Parathyroid adenoma (tissue), 2 donors: Measurements from ENCODE around the gene TTF2.

ENCODE experiments used
- H2AFZ ChIP-seq: fragments of 300-600 bp; sonication (generic); one replicate; pipeline ENCODE4 v1.7.0; 2017; ENCODE audit warnings: antibody characterized with exemption, mild to moderate bottlenecking
- H3K27ac ChIP-seq: fragments of 300-600 bp; sonication (generic); one replicate; pipeline ENCODE4 v1.7.0; 2017
- H3K27me3 ChIP-seq: fragments of 300-600 bp; sonication (generic); one replicate; pipeline ENCODE4 v1.7.0; 2017; ENCODE audit warnings: low read length; ENCODE audit not compliant: control insufficient read depth, insufficient read depth
- H3K36me3 ChIP-seq: fragments of 300-600 bp; sonication (generic); one replicate; pipeline ENCODE4 v1.7.0; 2017; ENCODE audit warnings: low read length; ENCODE audit not compliant: control insufficient read depth, insufficient read depth
- H3K4me1 ChIP-seq: fragments of 300-600 bp; sonication (generic); one replicate; pipeline ENCODE4 v1.7.0; 2017; ENCODE audit warnings: control low read depth
- H3K4me2 ChIP-seq: fragments of 300-600 bp; sonication (generic); one replicate; pipeline ENCODE4 v1.7.0; 2017; ENCODE audit warnings: low read length
- H3K4me3 ChIP-seq: fragments of 300-600 bp; sonication (generic); one replicate; pipeline ENCODE4 v1.7.0; 2017; ENCODE audit warnings: low read depth, low read length
- H3K79me2 ChIP-seq: fragments of 300-600 bp; sonication (generic); one replicate; pipeline ENCODE4 v1.7.0; 2017; ENCODE audit warnings: control low read depth
- H3K9ac ChIP-seq: fragments of 300-600 bp; sonication (generic); one replicate; pipeline ENCODE4 v1.7.0; 2017; ENCODE audit warnings: mild to moderate bottlenecking
- H3K9me3 ChIP-seq: fragments of 300-600 bp; sonication (generic); one replicate; pipeline ENCODE4 v1.7.0; 2017; ENCODE audit warnings: low read length; ENCODE audit not compliant: control insufficient read depth
- TF ChIP-seq, protein P1 (sequence below): fragments of 300-600 bp; sonication (generic); IDR thresholded peaks from one replicate; pipeline ENCODE4 v1.7.0; 2017; ENCODE audit warnings: antibody characterized with exemption, mild to moderate bottlenecking
- donor health status: primary hyperparathyroidism.

The TTF2 gene

GRCh38 chr1:117120774-117121588, 60.9 kb downstream of the TTF2 start:
- H3K9me3 ChIP-seq = no peaks in the 10 kb centered on the region
- H2AFZ ChIP-seq = peak overlapping the region; percentile 97
- no peaks in the 10 kb centered on the region for H3K79me2 ChIP-seq
- TF ChIP-seq, protein P1, sequence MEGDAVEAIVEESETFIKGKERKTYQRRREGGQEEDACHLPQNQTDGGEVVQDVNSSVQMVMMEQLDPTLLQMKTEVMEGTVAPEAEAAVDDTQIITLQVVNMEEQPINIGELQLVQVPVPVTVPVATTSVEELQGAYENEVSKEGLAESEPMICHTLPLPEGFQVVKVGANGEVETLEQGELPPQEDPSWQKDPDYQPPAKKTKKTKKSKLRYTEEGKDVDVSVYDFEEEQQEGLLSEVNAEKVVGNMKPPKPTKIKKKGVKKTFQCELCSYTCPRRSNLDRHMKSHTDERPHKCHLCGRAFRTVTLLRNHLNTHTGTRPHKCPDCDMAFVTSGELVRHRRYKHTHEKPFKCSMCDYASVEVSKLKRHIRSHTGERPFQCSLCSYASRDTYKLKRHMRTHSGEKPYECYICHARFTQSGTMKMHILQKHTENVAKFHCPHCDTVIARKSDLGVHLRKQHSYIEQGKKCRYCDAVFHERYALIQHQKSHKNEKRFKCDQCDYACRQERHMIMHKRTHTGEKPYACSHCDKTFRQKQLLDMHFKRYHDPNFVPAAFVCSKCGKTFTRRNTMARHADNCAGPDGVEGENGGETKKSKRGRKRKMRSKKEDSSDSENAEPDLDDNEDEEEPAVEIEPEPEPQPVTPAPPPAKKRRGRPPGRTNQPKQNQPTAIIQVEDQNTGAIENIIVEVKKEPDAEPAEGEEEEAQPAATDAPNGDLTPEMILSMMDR = no peak
- H3K4me3 ChIP-seq = peak overlapping the region; percentile 95
- H3K36me3 ChIP-seq = no peaks in the 10 kb centered on the region
- peak overlapping the region; percentile 91 for H3K27ac ChIP-seq
- no peaks in the 10 kb centered on the region for H3K27me3 ChIP-seq
- peaks cover 3% of the 10 kb centered on the region for H3K4me1 ChIP-seq
- no peak overlapping the region for H3K9ac ChIP-seq
- peak overlapping the region; percentile 74 for H3K4me2 ChIP-seq

GRCh38 chr1:117121589-117122329, 61.6 kb downstream of the TTF2 start, which contains the start of gene TRIM45:
Gene TRIM45 (minus strand): TSS chr1:117121749. CDS start chr1:117121201, 548 bp downstream.
- TF ChIP-seq, protein P1 = peak; percentile 61
- no peaks in the 10 kb centered on the region for H3K36me3 ChIP-seq
- no peaks in the 10 kb centered on the region for H3K79me2 ChIP-seq
- H2AFZ ChIP-seq = peak within 1 kb of the TSS; percentile 97
- H3K27me3 ChIP-seq = no peaks in the 10 kb centered on the region
- H3K4me3 ChIP-seq = peak within 1 kb of the TSS; percentile 95
- peaks cover 3% of the 10 kb centered on the region for H3K4me1 ChIP-seq
- no peak within 1 kb of the TSS for H3K9ac ChIP-seq
- no peaks in the 10 kb centered on the region for H3K9me3 ChIP-seq
- H3K27ac ChIP-seq = peak within 1 kb of the TSS; percentile 91
- peak within 1 kb of the TSS; percentile 95 for H3K4me2 ChIP-seq

DNA sequence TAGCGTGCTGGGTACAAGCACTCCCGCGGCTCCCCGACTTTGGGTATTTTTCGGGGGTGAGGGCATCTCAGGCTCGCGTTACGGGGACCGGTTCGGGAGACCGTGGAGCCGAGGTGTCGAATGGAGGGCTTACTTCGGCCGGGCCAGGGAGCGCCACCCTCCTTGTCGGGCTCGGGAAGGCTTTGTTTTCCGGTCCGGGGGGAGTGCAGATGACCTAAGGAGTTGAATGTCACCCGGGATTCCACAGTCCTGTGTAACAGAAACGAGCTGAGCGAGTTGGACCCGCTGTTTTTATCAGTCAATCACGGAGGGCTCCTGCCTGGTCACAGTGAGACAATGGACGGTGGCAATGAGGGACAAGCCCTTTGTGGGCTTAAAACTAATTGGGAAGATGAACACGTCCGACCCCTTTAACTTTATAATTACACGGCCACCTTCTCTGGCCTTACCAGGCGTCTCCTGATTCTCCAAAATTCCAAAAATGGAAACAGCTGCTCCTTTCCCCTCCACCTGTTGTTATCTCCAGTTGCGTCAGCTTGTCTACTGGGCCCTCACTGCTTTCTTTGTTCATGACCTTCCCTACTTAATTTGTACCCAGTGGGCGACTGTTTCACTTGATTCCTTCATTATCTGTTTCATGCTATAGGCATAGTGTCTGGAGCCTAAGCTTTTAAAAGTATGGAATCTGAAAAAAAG, 62.4 kb downstream of the TTF2 start:
- Histone ChIP-seq H3K9ac (no peak overlapping the region), H3K4me1 (peaks cover 3% of the 10 kb centered on the region), H3K27me3 (no peaks in the 10 kb centered on the region), H3K4me2 (peak overlapping the region; percentile 95), H3K36me3 (no peaks in the 10 kb centered on the region), H3K27ac (peak overlapping the region; percentile 91), H3K4me3 (peak overlapping the region; percentile 95), H3K9me3 (no peaks in the 10 kb centered on the region), H3K79me2 (no peaks in the 10 kb centered on the region), H2AFZ (peak overlapping the region; percentile 97)
- TF ChIP-seq, protein P1 = no peak

DNA sequence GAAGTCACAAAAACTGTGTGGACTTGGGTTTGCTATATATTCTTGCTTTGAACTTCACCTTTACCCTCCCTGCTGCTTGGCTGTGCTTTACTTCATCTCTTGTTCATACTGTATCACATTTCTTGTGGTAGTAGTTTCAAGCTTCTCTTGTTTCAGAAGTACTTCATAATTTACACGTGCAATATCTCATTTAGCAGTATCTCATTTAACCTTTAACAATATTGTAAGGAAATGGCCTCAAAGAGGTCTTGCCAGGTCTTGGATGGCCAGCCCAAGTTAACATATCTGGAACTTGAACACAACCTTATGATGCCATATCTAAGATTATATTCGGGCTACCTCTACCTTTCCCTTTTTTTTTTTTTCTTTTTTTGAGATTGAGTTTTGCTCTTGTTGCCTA, 63.1 kb downstream of the TTF2 start:
- no peaks in the 10 kb centered on the region for H3K9me3 ChIP-seq
- no peaks in the 10 kb centered on the region for H3K36me3 ChIP-seq
- no peaks in the 10 kb centered on the region for H3K79me2 ChIP-seq
- H3K4me1 ChIP-seq = peaks cover 3% of the 10 kb centered on the region
- TF ChIP-seq, protein P1 = no peak
- no peak overlapping the region for H2AFZ ChIP-seq
- no peak overlapping the region for H3K4me2 ChIP-seq
- no peak overlapping the region for H3K27ac ChIP-seq
- H3K27me3 ChIP-seq = no peaks in the 10 kb centered on the region
- H3K9ac ChIP-seq = no peak overlapping the region
- H3K4me3 ChIP-seq = no peak overlapping the region
